ENCODE data around the gene RAPGEF5. TPM values are rescaled to one million over a fixed set of nuclear protein-coding genes. Genes with fewer than 3 reads are reported as not detected.

Gene RAPGEF5
- total RNA-seq, 1 donor: 1.5 TPM

GRCh38 chr7:22138886-22139285 is 218.1 kb downstream of the RAPGEF5 start:
- no peak overlapping the region for H3K4me3 ChIP-seq (ENCODE audit: low read depth, low read length)
- DNase-seq (ENCODE audit: low read depth): no peak
- TF ChIP-seq CTCF (IDR thresholded peaks at IDR 0.05; ENCODE audit: insufficient read depth, low read length): no peak

GRCh38 chr7:22138106-22138505 is 218.8 kb downstream of the RAPGEF5 start:
- DNase-seq (ENCODE audit: low read depth): no peak
- TF ChIP-seq CTCF (IDR thresholded peaks at IDR 0.05; ENCODE audit: insufficient read depth, low read length): no peak
- no peak overlapping the region for H3K4me3 ChIP-seq (ENCODE audit: low read depth, low read length)

GRCh38 chr7:22137466-22137865 is 219.5 kb downstream of the RAPGEF5 start:
- no peak overlapping the region for H3K4me3 ChIP-seq (ENCODE audit: low read depth, low read length)
- no peak for TF ChIP-seq CTCF (IDR thresholded peaks at IDR 0.05; ENCODE audit: insufficient read depth, low read length)
- peak; percentile 32 for DNase-seq (ENCODE audit: low read depth)

- no peak for TF ChIP-seq CTCF (IDR thresholded peaks at IDR 0.05; ENCODE audit: insufficient read depth, low read length)
- DNase-seq (ENCODE audit: low read depth): peak; percentile 51
- H3K4me3 ChIP-seq (ENCODE audit: low read depth, low read length): no peak overlapping the region
These were observed 219.9 kb downstream of the RAPGEF5 start for GRCh38 chr7:22137026-22137425.

- no peak overlapping the region for H3K4me3 ChIP-seq (ENCODE audit: low read depth, low read length)
- TF ChIP-seq CTCF (IDR thresholded peaks at IDR 0.05; ENCODE audit: insufficient read depth, low read length): no peak
- DNase-seq (ENCODE audit: low read depth): no peak
These were observed 227.0 kb downstream of the RAPGEF5 start for GRCh38 chr7:22129819-22130580.

- no peak for DNase-seq (ENCODE audit: low read depth)
- no peak for TF ChIP-seq CTCF (IDR thresholded peaks at IDR 0.05; ENCODE audit: insufficient read depth, low read length)
- no peak overlapping the region for H3K4me3 ChIP-seq (ENCODE audit: low read depth, low read length)
These were observed 227.8 kb downstream of the RAPGEF5 start for GRCh38 chr7:22129166-22129565.

GRCh38 chr7:22128528-22128920 is 228.4 kb downstream of the RAPGEF5 start:
- H3K4me3 ChIP-seq (ENCODE audit: low read depth, low read length): no peak overlapping the region
- no peak for DNase-seq (ENCODE audit: low read depth)
- TF ChIP-seq CTCF (IDR thresholded peaks at IDR 0.05; ENCODE audit: insufficient read depth, low read length): no peak
